Heart left ventricle (tissue), 16 donors: Measurements from ENCODE around the gene EFR3B. TPM values are rescaled to one million over a fixed set of nuclear protein-coding genes. Genes with fewer than 3 reads are reported as not detected.

Source experiments
- ATAC-seq, 4 donors: fragments of 200-7000 bp; cut with Tn5 transposase; one replicate each; pipeline ENCODE4 v1.9.1; 2020 to 2022; ENCODE audit warnings: moderate library complexity in 4 of 4, mild to moderate bottlenecking in 3 of 4, moderate number of reproducible peaks in 1 of 4
- DNase-seq, 5 donors: peaks; one replicate each; pipeline ENCODE4 v3.0.0-alpha.2; 2020
- H3K27ac ChIP-seq, 12 donors: fragments of 200-600 bp; sonication (generic) in 4 of 12; one replicate each; pipeline versions ENCODE4 v1.5.0 to v1.8.0; 2016 to 2022; ENCODE audit warnings: mild to moderate bottlenecking in 2 of 12
- H3K27me3 ChIP-seq, 9 donors: fragments of 200-600 bp; sonication (generic) in 2 of 9; one replicate each; pipeline versions ENCODE4 v1.5.1 to v1.8.0; 2016 to 2022; ENCODE audit warnings: mild to moderate bottlenecking in 3 of 9
- H3K36me3 ChIP-seq, 9 donors: fragments of 200-600 bp; sonication (generic) in 2 of 9; one replicate each; pipeline versions ENCODE4 v1.5.0 to v1.8.0; 2018 to 2022; ENCODE audit warnings: mild to moderate bottlenecking in 2 of 9
- H3K4me1 ChIP-seq, 12 donors: fragments of 200-600 bp; sonication (generic) in 4 of 12; one replicate each; pipeline versions ENCODE4 v1.5.0 to v1.8.0; 2016 to 2022; ENCODE audit warnings: mild to moderate bottlenecking in 3 of 12
- H3K4me3 ChIP-seq, 12 donors: fragments of 200-600 bp; sonication (generic) in 4 of 12; one replicate each; pipeline versions ENCODE4 v1.5.0 to v1.8.0; 2017 to 2022; ENCODE audit warnings: mild to moderate bottlenecking in 9 of 12, moderate library complexity in 4 of 12
- H3K9me3 ChIP-seq, 12 donors: fragments of 200-600 bp; sonication (generic) in 4 of 12; one replicate each; pipeline versions ENCODE4 v1.5.0 to v1.8.0; 2016 to 2022; ENCODE audit warnings: mild to moderate bottlenecking in 1 of 12
- CTCF ChIP-seq, 12 donors: fragments of 200-600 bp; sonication (generic) in 4 of 12; IDR thresholded peaks; one replicate each; pipeline versions ENCODE4 v1.5.0 to v1.8.0; 2018 to 2022; ENCODE audit warnings: antibody characterized with exemption in 12 of 12, mild to moderate bottlenecking in 5 of 12
- POLR2A ChIP-seq, 2 donors: fragments of 450-650 bp; IDR thresholded peaks; one replicate each; pipeline ENCODE4 v1.6.1; 2017; ENCODE audit warnings: antibody characterized with exemption in 2 of 2, mild to moderate bottlenecking in 2 of 2, moderate library complexity in 2 of 2
- WGBS, 4 donors: extraction: QIAGEN DNeasy Blood & Tissue Kit in 2 of 4; methylation state at CpG; one replicate each; pipeline versions ENCODE4 v1.1.5 to v1.1.7; 2013 to 2018; 5-methylcytosine and 5-hydroxymethylcytosine counted together
- intact Hi-C, 10 donors: fragments of 100-400 bp; cut with DNase I; formaldehyde crosslinking; loops; one replicate each; pipeline versions ENCODE4 v1.11.1 to v1.14.2; 2022
- polyA plus RNA-seq, 2 donors: library from polyadenylated mRNA; stranded (reverse); fragments of 200-250 nt; gene quantifications; one replicate each; pipeline ENCODE4 v1.2.3, GENCODE V29; 2013
- total RNA-seq, 9 donors: library from RNA; depleted of rRNA in 2 of 9; stranded (reverse); fragments of >200 nt in 2 of 9; fragmentation: NEBNext Ultra II Directional in 3 of 9; extraction: Animal tissue kit (Norgen Biotek cat#: 25700) in 3 of 9; gene quantifications; one replicate each; pipeline versions ENCODE4 v1.1.0 to v1.2.4, GENCODE V29; 2016 to 2023
- donor health status: ischemic (EF 13 %, LVEDD 7.1; RV severe dilation, severe dysfunction).
- donor health status: healthy with polysubstance abuse.
- donor health status: DM: no; HTN: yes; CAD: no.
- donor health status: DM: no; HTN: no; CAD: no.
- donor health status: ischemic (EF 25% LVEDD 6.9; RV normal size, moderate dysfunction).
- donor health status: ischemic (EF 25% LVEDD 5.7; RV mildly dilated, moderate dysfunction).
- donor health status: healthy.
- donor health status: DM: yes; HTN: yes; CAD: no.
- donor health status: ischemic (EF 35%, LVEDD 5.7; RV mildly dilated, moderate dysfunction).
- donor health status: nonischemic (EF 11% LVEDD 7.7; RV severe dilation, severe dysfunction).
- donor health status: DM: yes; HTN: yes; CAD: no.
- donor health status: PGD.
- donor health status: ischemic (EF 29% LVEDD 5.4; RV normal size, mild dysfunction).
- donor health status: nonischemic (EF 23%, LVEDD 6.1; RV moderate dilation, normal function).

Gene EFR3B
- total and polyA plus RNA-seq, 11 donors, result 1.7 to 13.8 (median 5.5) TPM

- WGBS, 4 donors, result 1 to 4% (median 2%) methylated on average over 21 to 76 of the region's 76 CpGs
- Histone ChIP-seq H3K9me3 (no peaks in the 10 kb centered on the region), H3K27ac (peak overlapping the region; percentile 71 to 92 (median 88)), H3K4me1 (peaks cover 0 to 26% (median 17%) of the 10 kb centered on the region in 12 donors), H3K4me3 (peak overlapping the region; percentile 56 to 97 (median 84)), H3K36me3 (no peaks in the 10 kb centered on the region), H3K27me3 (peaks cover 0 to 13% (median 0%) of the 10 kb centered on the region in 9 donors)
- ATAC-seq, result peak in 2 of 4 donors; percentile 23 to 57
- TF ChIP-seq CTCF (IDR thresholded peaks at IDR 0.05) (no peak), POLR2A (IDR thresholded peaks at IDR 0.05) (no peak)
- intact Hi-C loops, result loop anchor here (1.0 to 10.0 kb wide), 10 partner anchors 35 to 85 kb away; partner anchors contain the start of gene DNAJC27 (in 3 of the 10)
- DNase-seq, result peak; percentile 24 to 76 (median 37)
Observed at GRCh38 chr2:25042321-25043240, 705 bp downstream of the EFR3B start.

GRCh38 chr2:25043241-25043867, 1.5 kb downstream of the EFR3B start:
- 34 to 51% (median 44%) methylated on average over 8 of the region's 8 CpGs for WGBS, 4 donors
- TF ChIP-seq POLR2A (IDR thresholded peaks at IDR 0.05), result no peak
- no peak for TF ChIP-seq CTCF (IDR thresholded peaks at IDR 0.05)
- no peak for ATAC-seq
- peak overlapping the region in 5 of 12 donors; percentile 84 to 92 (median 89) for H3K27ac ChIP-seq
- no peak for DNase-seq
- H3K27me3 ChIP-seq, result peaks cover 0 to 13% (median 0%) of the 10 kb centered on the region in 9 donors
- H3K36me3 ChIP-seq, result no peaks in the 10 kb centered on the region
- no peaks in the 10 kb centered on the region for H3K9me3 ChIP-seq
- H3K4me1 ChIP-seq, result peaks cover 0 to 26% (median 17%) of the 10 kb centered on the region in 12 donors
- intact Hi-C loops, result loop anchor here (2.0 to 10.0 kb wide), 9 partner anchors 34 to 84 kb away; partner anchors contain the start of gene DNAJC27 (in 3 of the 10)
- peak overlapping the region in 10 of 12 donors; percentile 79 to 97 (median 87) for H3K4me3 ChIP-seq

- no peak for ATAC-seq
- Histone ChIP-seq H3K9me3 (no peaks in the 10 kb centered on the region), H3K27me3 (peaks cover 0 to 13% (median 0%) of the 10 kb centered on the region in 9 donors), H3K4me1 (peaks cover 0 to 26% (median 17%) of the 10 kb centered on the region in 12 donors), H3K4me3 (no peak overlapping the region), H3K27ac (no peak overlapping the region), H3K36me3 (no peaks in the 10 kb centered on the region)
- no peak for DNase-seq
- WGBS, 4 donors, result 86 to 100% (median 89%) methylated on average over 1 of the region's 1 CpG
- TF ChIP-seq CTCF (IDR thresholded peaks at IDR 0.05) (no peak), POLR2A (IDR thresholded peaks at IDR 0.05) (no peak)
- intact Hi-C loops, result loop anchor here in 9 of 10 donors (5.0 to 10.0 kb wide), 8 partner anchors 33 to 83 kb away; partner anchors contain the start of gene DNAJC27 (in 3 of the 9)
Observed at GRCh38 chr2:25044011-25044410, 2.1 kb downstream of the EFR3B start.
